ENCODE measurements around the gene RAB3GAP2. TPM values are rescaled to one million over a fixed set of nuclear protein-coding genes. Genes with fewer than 3 reads are reported as not detected.

RAB3GAP2 gene
- total RNA-seq, 1 experiment from 2014 or later = 64.3 TPM

DNA sequence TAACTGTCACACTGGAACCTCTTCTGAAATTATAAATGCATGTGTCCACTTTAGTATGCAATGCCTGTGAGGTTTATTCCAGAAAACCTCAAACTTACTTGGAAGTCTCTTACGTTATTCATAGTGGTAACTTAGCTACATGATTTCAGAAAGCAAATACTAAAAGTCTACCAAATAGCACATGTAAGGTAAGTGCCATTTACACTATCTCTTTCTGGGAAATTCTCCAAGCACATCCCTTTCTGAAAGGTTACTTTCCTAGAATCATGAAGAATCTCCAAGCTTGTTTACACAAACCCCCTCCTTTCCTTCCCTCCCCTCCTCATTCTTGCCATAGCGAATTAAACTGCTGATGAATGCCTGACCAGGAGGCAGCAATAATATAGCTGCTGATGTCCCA is 42.5 kb downstream of the RAB3GAP2 start:
- no peak for TF ChIP-seq CREB1 (CRISPR knock-in tag; IDR thresholded peaks at IDR 0.05)
- no peak for TF ChIP-seq ZNF121 (CRISPR knock-in tag; IDR thresholded peaks at IDR 0.05)
- no peak for TF ChIP-seq ETV6 (CRISPR knock-in tag; IDR thresholded peaks at IDR 0.05)
- TF ChIP-seq, protein P1, sequence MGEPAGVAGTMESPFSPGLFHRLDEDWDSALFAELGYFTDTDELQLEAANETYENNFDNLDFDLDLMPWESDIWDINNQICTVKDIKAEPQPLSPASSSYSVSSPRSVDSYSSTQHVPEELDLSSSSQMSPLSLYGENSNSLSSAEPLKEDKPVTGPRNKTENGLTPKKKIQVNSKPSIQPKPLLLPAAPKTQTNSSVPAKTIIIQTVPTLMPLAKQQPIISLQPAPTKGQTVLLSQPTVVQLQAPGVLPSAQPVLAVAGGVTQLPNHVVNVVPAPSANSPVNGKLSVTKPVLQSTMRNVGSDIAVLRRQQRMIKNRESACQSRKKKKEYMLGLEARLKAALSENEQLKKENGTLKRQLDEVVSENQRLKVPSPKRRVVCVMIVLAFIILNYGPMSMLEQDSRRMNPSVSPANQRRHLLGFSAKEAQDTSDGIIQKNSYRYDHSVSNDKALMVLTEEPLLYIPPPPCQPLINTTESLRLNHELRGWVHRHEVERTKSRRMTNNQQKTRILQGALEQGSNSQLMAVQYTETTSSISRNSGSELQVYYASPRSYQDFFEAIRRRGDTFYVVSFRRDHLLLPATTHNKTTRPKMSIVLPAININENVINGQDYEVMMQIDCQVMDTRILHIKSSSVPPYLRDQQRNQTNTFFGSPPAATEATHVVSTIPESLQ (CRISPR knock-in tag; IDR thresholded peaks at IDR 0.05) = no peak
- TF ChIP-seq NR3C1 (CRISPR knock-in tag; conservative IDR thresholded peaks at IDR 0.05; ENCODE audit: low read depth) = no peak
- Mint-ChIP-seq H3K4me3 (no peak overlapping the region), H3K27me3 (ENCODE audit: low read depth) (no peaks in the 10 kb centered on the region), H3K4me1 (peaks cover 56% of the 10 kb centered on the region), H3K9me3 (no peaks in the 10 kb centered on the region), H3K36me3 (0 out of 2 replicates have a peak, but pooled peaks cover 8% of the 10 kb centered on the region), H3K27ac (no peak overlapping the region; the same call in 1 of the 2 replicates)
- no peak for DNase-seq (ENCODE audit: low spot score)
- ATAC-seq = no peak
- ChIA-PET POLR2A (interaction anchor here (0.6 kb wide), 1 partner anchor 620 kb away, joined by 3 read pairs; no protein-coding TSS in a partner anchor), CTCF (interaction anchor here (0.9 to 2.9 kb wide), 5 partner anchors 11 to 503 kb away, joined by 3 to 20 read pairs (median 4); no protein-coding TSS in a partner anchor)

DNA sequence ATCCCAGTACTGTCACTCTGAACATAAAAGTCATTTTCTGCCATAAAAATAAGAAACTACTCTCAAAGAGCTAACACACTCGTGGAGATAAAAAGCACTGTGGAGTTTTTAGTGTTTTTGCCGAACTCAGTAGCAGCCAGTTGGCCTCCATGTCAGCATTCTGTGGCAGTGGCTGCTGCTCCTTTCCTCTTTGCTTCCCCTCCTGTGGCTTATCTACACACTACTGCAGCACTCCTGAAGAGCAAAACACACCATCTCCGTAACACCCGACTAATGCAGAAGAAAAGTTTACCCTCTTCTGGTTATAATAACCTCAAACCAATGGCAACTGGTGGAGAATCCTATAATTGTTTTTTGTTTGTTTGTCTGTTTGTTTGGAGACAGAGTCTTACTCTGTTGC is 44.9 kb downstream of the RAB3GAP2 start:
- 0 out of 2 replicates have a peak, but pooled peaks cover 8% of the 10 kb centered on the region for H3K36me3 Mint-ChIP-seq
- H3K27ac Mint-ChIP-seq = peak overlapping the region; percentile 75
- no peak for DNase-seq (ENCODE audit: low spot score)
- peak; percentile 16; the same call in 1 of the 2 replicates for ATAC-seq
- H3K4me1 Mint-ChIP-seq = peaks cover 64% of the 10 kb centered on the region
- no peaks in the 10 kb centered on the region for H3K27me3 Mint-ChIP-seq (ENCODE audit: low read depth)
- H3K9me3 Mint-ChIP-seq = no peaks in the 10 kb centered on the region
- H3K4me3 Mint-ChIP-seq = no peak overlapping the region
- ChIA-PET POLR2A (no interaction called here), CTCF (interaction anchor here (1.3 kb wide), 1 partner anchor 9 kb away, joined by 7 read pairs; no protein-coding TSS in a partner anchor)
- TF ChIP-seq, protein P2, sequence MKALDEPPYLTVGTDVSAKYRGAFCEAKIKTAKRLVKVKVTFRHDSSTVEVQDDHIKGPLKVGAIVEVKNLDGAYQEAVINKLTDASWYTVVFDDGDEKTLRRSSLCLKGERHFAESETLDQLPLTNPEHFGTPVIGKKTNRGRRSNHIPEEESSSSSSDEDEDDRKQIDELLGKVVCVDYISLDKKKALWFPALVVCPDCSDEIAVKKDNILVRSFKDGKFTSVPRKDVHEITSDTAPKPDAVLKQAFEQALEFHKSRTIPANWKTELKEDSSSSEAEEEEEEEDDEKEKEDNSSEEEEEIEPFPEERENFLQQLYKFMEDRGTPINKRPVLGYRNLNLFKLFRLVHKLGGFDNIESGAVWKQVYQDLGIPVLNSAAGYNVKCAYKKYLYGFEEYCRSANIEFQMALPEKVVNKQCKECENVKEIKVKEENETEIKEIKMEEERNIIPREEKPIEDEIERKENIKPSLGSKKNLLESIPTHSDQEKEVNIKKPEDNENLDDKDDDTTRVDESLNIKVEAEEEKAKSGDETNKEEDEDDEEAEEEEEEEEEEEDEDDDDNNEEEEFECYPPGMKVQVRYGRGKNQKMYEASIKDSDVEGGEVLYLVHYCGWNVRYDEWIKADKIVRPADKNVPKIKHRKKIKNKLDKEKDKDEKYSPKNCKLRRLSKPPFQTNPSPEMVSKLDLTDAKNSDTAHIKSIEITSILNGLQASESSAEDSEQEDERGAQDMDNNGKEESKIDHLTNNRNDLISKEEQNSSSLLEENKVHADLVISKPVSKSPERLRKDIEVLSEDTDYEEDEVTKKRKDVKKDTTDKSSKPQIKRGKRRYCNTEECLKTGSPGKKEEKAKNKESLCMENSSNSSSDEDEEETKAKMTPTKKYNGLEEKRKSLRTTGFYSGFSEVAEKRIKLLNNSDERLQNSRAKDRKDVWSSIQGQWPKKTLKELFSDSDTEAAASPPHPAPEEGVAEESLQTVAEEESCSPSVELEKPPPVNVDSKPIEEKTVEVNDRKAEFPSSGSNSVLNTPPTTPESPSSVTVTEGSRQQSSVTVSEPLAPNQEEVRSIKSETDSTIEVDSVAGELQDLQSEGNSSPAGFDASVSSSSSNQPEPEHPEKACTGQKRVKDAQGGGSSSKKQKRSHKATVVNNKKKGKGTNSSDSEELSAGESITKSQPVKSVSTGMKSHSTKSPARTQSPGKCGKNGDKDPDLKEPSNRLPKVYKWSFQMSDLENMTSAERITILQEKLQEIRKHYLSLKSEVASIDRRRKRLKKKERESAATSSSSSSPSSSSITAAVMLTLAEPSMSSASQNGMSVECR (CRISPR knock-in tag; IDR thresholded peaks at IDR 0.05; ENCODE audit: borderline replicate concordance) = no peak
- TF ChIP-seq, protein P3, sequence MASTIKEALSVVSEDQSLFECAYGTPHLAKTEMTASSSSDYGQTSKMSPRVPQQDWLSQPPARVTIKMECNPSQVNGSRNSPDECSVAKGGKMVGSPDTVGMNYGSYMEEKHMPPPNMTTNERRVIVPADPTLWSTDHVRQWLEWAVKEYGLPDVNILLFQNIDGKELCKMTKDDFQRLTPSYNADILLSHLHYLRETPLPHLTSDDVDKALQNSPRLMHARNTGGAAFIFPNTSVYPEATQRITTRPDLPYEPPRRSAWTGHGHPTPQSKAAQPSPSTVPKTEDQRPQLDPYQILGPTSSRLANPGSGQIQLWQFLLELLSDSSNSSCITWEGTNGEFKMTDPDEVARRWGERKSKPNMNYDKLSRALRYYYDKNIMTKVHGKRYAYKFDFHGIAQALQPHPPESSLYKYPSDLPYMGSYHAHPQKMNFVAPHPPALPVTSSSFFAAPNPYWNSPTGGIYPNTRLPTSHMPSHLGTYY (CRISPR knock-in tag; IDR thresholded peaks at IDR 0.05) = no peak
- no peak for TF ChIP-seq GTF2I (CRISPR knock-in tag; conservative IDR thresholded peaks at IDR 0.05)
- TF ChIP-seq NR1H2 (CRISPR knock-in tag; IDR thresholded peaks at IDR 0.05) = no peak
- no peak for TF ChIP-seq ZNF396 (CRISPR knock-in tag; IDR thresholded peaks at IDR 0.05; ENCODE audit: borderline replicate concordance)
- no peak for TF ChIP-seq ZNF219 (CRISPR knock-in tag; IDR thresholded peaks at IDR 0.05; ENCODE audit: borderline replicate concordance)
- no peak for TF ChIP-seq FOXJ3 (CRISPR knock-in tag; IDR thresholded peaks at IDR 0.05; ENCODE audit: borderline replicate concordance)
- TF ChIP-seq, protein P4, sequence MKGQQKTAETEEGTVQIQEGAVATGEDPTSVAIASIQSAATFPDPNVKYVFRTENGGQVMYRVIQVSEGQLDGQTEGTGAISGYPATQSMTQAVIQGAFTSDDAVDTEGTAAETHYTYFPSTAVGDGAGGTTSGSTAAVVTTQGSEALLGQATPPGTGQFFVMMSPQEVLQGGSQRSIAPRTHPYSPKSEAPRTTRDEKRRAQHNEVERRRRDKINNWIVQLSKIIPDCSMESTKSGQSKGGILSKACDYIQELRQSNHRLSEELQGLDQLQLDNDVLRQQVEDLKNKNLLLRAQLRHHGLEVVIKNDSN (CRISPR knock-in tag; IDR thresholded peaks at IDR 0.05) = no peak
- no peak for TF ChIP-seq ZNF121 (CRISPR knock-in tag; IDR thresholded peaks at IDR 0.05)
- TF ChIP-seq, protein P5, sequence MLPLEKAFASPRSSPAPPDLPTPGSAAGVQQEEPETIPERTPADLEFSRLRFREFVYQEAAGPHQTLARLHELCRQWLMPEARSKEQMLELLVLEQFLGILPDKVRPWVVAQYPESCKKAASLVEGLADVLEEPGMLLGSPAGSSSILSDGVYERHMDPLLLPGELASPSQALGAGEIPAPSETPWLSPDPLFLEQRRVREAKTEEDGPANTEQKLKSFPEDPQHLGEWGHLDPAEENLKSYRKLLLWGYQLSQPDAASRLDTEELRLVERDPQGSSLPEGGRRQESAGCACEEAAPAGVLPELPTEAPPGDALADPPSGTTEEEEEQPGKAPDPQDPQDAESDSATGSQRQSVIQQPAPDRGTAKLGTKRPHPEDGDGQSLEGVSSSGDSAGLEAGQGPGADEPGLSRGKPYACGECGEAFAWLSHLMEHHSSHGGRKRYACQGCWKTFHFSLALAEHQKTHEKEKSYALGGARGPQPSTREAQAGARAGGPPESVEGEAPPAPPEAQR (CRISPR knock-in tag; IDR thresholded peaks at IDR 0.05) = no peak
- TF ChIP-seq, protein P6, sequence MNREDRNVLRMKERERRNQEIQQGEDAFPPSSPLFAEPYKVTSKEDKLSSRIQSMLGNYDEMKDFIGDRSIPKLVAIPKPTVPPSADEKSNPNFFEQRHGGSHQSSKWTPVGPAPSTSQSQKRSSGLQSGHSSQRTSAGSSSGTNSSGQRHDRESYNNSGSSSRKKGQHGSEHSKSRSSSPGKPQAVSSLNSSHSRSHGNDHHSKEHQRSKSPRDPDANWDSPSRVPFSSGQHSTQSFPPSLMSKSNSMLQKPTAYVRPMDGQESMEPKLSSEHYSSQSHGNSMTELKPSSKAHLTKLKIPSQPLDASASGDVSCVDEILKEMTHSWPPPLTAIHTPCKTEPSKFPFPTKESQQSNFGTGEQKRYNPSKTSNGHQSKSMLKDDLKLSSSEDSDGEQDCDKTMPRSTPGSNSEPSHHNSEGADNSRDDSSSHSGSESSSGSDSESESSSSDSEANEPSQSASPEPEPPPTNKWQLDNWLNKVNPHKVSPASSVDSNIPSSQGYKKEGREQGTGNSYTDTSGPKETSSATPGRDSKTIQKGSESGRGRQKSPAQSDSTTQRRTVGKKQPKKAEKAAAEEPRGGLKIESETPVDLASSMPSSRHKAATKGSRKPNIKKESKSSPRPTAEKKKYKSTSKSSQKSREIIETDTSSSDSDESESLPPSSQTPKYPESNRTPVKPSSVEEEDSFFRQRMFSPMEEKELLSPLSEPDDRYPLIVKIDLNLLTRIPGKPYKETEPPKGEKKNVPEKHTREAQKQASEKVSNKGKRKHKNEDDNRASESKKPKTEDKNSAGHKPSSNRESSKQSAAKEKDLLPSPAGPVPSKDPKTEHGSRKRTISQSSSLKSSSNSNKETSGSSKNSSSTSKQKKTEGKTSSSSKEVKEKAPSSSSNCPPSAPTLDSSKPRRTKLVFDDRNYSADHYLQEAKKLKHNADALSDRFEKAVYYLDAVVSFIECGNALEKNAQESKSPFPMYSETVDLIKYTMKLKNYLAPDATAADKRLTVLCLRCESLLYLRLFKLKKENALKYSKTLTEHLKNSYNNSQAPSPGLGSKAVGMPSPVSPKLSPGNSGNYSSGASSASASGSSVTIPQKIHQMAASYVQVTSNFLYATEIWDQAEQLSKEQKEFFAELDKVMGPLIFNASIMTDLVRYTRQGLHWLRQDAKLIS (CRISPR knock-in tag; IDR thresholded peaks at IDR 0.05; ENCODE audit: borderline replicate concordance) = no peak
- TF ChIP-seq ZNF232 (CRISPR knock-in tag; IDR thresholded peaks at IDR 0.05) = no peak
- no peak for TF ChIP-seq MYBL2 (CRISPR knock-in tag; IDR thresholded peaks at IDR 0.05)
- TF ChIP-seq, protein P7, sequence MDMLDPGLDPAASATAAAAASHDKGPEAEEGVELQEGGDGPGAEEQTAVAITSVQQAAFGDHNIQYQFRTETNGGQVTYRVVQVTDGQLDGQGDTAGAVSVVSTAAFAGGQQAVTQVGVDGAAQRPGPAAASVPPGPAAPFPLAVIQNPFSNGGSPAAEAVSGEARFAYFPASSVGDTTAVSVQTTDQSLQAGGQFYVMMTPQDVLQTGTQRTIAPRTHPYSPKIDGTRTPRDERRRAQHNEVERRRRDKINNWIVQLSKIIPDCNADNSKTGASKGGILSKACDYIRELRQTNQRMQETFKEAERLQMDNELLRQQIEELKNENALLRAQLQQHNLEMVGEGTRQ (CRISPR knock-in tag; IDR thresholded peaks at IDR 0.05) = no peak
- TF ChIP-seq ATF1 (CRISPR knock-in tag; IDR thresholded peaks at IDR 0.05) = no peak
- no peak for TF ChIP-seq JUN (CRISPR knock-in tag; IDR thresholded peaks at IDR 0.05)
- TF ChIP-seq NFATC4 (CRISPR knock-in tag; IDR thresholded peaks at IDR 0.05) = no peak
